Fibroblast of lung (primary cell): ENCODE results near the gene COX7A2. TPM values are rescaled to one million over a fixed set of nuclear protein-coding genes. Genes with fewer than 3 reads are reported as not detected.
A peak's percentile ranks its signal among the peaks of the same experiment; 100 is the strongest.

Experiments used
- DNase-seq, 2 donors: peaks; one replicate each; pipeline versions ENCODE4 v3.0.0 to v3.0.0-alpha.2; 2010; ENCODE audit warnings: low read depth in 2 of 2
- H2AFZ ChIP-seq: 2 replicates; pipeline ENCODE4 v1.5.1; 2012; ENCODE audit warnings: low read length, control low read depth, inconsistent platforms
- H3K27ac ChIP-seq: 2 replicates; pipeline ENCODE4 v1.5.1; 2011; ENCODE audit warnings: low read length, control low read depth; ENCODE audit not compliant: insufficient read depth
- H3K27me3 ChIP-seq: 2 replicates; pipeline ENCODE4 v1.5.1; 2011; ENCODE audit warnings: mild to moderate bottlenecking, low read length; ENCODE audit not compliant: control insufficient read depth, insufficient read depth
- H3K36me3 ChIP-seq: 2 replicates; pipeline ENCODE4 v1.5.1; 2011; ENCODE audit warnings: low read length; ENCODE audit not compliant: control insufficient read depth, insufficient read depth
- H3K4me1 ChIP-seq: 2 replicates; pipeline ENCODE4 v1.5.1; 2011; ENCODE audit warnings: low read length; ENCODE audit not compliant: control insufficient read depth, insufficient read depth; ENCODE audit errors: extremely low read depth
- H3K4me2 ChIP-seq: 2 replicates; pipeline ENCODE4 v1.5.1; 2011; ENCODE audit warnings: low read length, control low read depth; ENCODE audit not compliant: insufficient read depth; ENCODE audit errors: extremely low read depth
- H3K4me3 ChIP-seq, 4 experiments: fragments of 200-600 bp in 1 of 4; sonication (generic) in 1 of 4; replicated peaks in 1 of 4; 2 replicates each; pipeline ENCODE4 v1.5.1; 2011 to 2016; ENCODE audit warnings: low read length in 4 of 4, low read depth in 3 of 4, mild to moderate bottlenecking in 3 of 4, control low read depth in 2 of 4, inconsistent platforms in 1 of 4, mixed read lengths in 1 of 4; ENCODE audit not compliant: insufficient read depth in 1 of 4; ENCODE audit errors: control extremely low read depth in 1 of 4
- H3K79me2 ChIP-seq: 2 replicates; pipeline ENCODE4 v1.5.1; 2012; ENCODE audit warnings: mild to moderate bottlenecking, low read length, inconsistent platforms; ENCODE audit not compliant: control insufficient read depth, insufficient read depth
- H3K9ac ChIP-seq: 2 replicates; pipeline ENCODE4 v1.5.1; 2011; ENCODE audit warnings: mild to moderate bottlenecking, low read length, control low read depth; ENCODE audit not compliant: insufficient read depth
- H3K9me3 ChIP-seq: 2 replicates; pipeline ENCODE4 v1.5.1; 2012; ENCODE audit warnings: low read depth, low read length; ENCODE audit not compliant: control insufficient read depth, insufficient read depth
- H4K20me1 ChIP-seq: 2 replicates; pipeline ENCODE4 v1.5.1; 2011; ENCODE audit warnings: low read length; ENCODE audit not compliant: control insufficient read depth, insufficient read depth; ENCODE audit errors: extremely low read depth
- CTCF ChIP-seq, 2 donors: IDR thresholded peaks in 1 of 2; conservative IDR thresholded peaks in 1 of 2; 1 replicate in 1 of 2; 2 replicates in 1 of 2; pipeline ENCODE4 v1.5.1; 2011 to 2012; ENCODE audit warnings: low read length in 2 of 2, control low read depth in 1 of 2, inconsistent platforms in 1 of 2, low read depth in 1 of 2, mild to moderate bottlenecking in 1 of 2
- EZH2 ChIP-seq: IDR thresholded peaks from 2 replicates; pipeline ENCODE4 v1.5.1; 2012; ENCODE audit warnings: low read length, control low read depth, mild to moderate bottlenecking; ENCODE audit errors: missing control alignments
- polyA plus RNA-seq, 2 donors: library from polyadenylated mRNA; depleted of rRNA in 1 of 2; stranded (reverse) in 1 of 2; unstranded in 1 of 2; fragments of >200 nt; gene quantifications; 2 replicates each; pipeline ENCODE4 v1.2.1, GENCODE V29; 2011 to 2012; ENCODE audit warnings: missing spikeins in 1 of 2
- total RNA-seq: library from RNA; depleted of rRNA; stranded (reverse); fragments of >200 nt; gene quantifications from 2 replicates; pipeline ENCODE4 v1.2.1, GENCODE V29; 2014

COX7A2 gene
- total and polyA plus RNA-seq, 2 donors (not counting 1 experiment from before 2014, with no cell fraction given) = 115 to 159 TPM

DNA sequence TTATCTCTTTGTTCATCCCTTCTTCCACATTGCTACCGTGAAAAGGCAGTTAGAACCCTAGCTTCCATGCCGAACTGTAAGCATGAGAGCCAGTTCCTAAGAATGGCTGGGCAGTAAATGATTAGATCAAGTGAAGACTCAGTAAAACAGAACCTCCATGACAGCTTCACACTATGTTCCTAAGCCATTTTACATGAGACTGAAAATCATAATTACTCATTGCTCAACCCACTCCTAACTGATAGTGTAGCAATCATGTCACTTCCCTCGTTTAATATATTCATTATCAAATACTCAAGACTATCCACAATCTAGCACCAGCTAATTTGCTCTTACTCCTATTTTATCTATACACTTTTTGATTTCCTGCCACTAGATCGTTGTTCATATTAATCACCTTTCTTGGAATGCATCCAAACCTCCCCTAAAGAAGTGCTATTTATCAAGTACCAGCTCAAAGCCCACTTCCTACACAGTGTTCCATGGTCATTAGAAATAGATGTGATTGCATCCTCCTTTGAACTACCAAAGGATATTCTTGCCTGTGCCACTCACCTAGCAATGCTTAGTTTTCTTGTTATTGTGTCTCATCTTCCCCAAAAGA, 35.0 kb upstream of the COX7A2 start:
- H3K27me3 ChIP-seq = no peaks in the 10 kb centered on the region
- no peak overlapping the region for H2AFZ ChIP-seq
- peak overlapping the region; percentile 23 for H3K4me2 ChIP-seq
- no peaks in the 10 kb centered on the region for H4K20me1 ChIP-seq
- no peak overlapping the region for H3K9ac ChIP-seq
- H3K4me1 ChIP-seq = peaks cover 13% of the 10 kb centered on the region
- H3K36me3 ChIP-seq = no peaks in the 10 kb centered on the region
- peak overlapping the region in 1 of 4 experiments; percentile 13 for H3K4me3 ChIP-seq
- peaks cover 91% of the 10 kb centered on the region for H3K79me2 ChIP-seq
- no peak for TF ChIP-seq EZH2
- no peak for TF ChIP-seq CTCF (conservative IDR thresholded peaks at IDR 0.05 in 1 of 2, IDR thresholded peaks at IDR 0.05 in 1 of 2; ENCODE audit: low read depth in 1 of 2, low read length in 2 of 2)
- no peaks in the 10 kb centered on the region for H3K9me3 ChIP-seq
- H3K27ac ChIP-seq = no peak overlapping the region
- peak in 1 of 2 donors; percentile 58 for DNase-seq

DNA sequence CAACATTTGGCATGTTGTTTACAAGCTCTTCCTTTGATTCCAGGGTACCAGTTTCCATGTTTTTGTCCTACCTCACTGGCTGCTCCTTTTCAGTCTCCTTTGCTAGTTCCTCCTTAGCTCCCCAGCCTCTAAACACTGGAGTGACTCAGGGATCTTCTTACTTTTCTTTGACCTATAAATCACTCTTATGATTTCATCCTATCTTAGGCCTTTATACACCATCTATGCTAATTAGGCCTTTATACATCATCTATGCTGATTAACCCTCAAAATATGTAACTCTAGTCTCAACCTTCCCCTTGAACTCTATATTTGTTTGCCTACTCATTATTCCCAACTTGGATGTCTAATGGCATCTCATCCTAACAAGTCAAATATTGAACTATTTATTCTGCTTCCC, 31.5 kb upstream of the COX7A2 start:
- peaks cover 87% of the 10 kb centered on the region for H3K79me2 ChIP-seq
- H3K27ac ChIP-seq = peak overlapping the region; percentile 70
- H3K9ac ChIP-seq = no peak overlapping the region
- no peak overlapping the region for H3K4me3 ChIP-seq
- H2AFZ ChIP-seq = no peak overlapping the region
- peak overlapping the region; percentile 34 for H3K4me2 ChIP-seq
- H3K27me3 ChIP-seq = no peaks in the 10 kb centered on the region
- H3K36me3 ChIP-seq = no peaks in the 10 kb centered on the region
- TF ChIP-seq CTCF (conservative IDR thresholded peaks at IDR 0.05 in 1 of 2, IDR thresholded peaks at IDR 0.05 in 1 of 2; ENCODE audit: low read depth in 1 of 2, low read length in 2 of 2) (no peak), EZH2 (no peak)
- H4K20me1 ChIP-seq = no peaks in the 10 kb centered on the region
- H3K9me3 ChIP-seq = no peaks in the 10 kb centered on the region
- H3K4me1 ChIP-seq = peaks cover 14% of the 10 kb centered on the region
- peak; percentile 86 to 96 for DNase-seq

DNA sequence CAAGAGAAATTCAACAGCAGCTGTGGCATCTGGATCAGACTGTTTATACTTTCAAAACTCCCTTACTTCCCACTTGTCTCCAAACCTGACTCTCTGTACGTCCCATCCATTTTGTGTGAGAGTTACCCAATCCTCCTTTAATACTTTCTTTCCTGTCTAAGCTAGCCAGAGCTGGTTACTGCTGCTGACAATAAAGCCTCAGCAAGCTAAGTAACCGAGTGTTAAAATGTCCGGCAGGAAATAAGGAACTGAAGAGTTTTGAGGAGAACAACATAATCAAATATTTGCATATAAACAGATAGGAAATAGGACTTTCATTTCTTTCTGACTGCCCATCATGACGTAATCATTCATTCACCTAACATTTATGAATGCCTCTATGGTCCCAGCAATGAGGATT, 29.4 kb upstream of the COX7A2 start:
- H3K9me3 ChIP-seq = no peaks in the 10 kb centered on the region
- no peak overlapping the region for H2AFZ ChIP-seq
- H4K20me1 ChIP-seq = no peaks in the 10 kb centered on the region
- peak overlapping the region; percentile 26 for H3K27ac ChIP-seq
- H3K36me3 ChIP-seq = no peaks in the 10 kb centered on the region
- H3K79me2 ChIP-seq = peaks cover 85% of the 10 kb centered on the region
- DNase-seq = no peak
- no peak overlapping the region for H3K4me3 ChIP-seq
- no peak for TF ChIP-seq EZH2
- H3K4me2 ChIP-seq = peak overlapping the region; percentile 30
- H3K27me3 ChIP-seq = no peaks in the 10 kb centered on the region
- peaks cover 20% of the 10 kb centered on the region for H3K4me1 ChIP-seq
- H3K9ac ChIP-seq = no peak overlapping the region
